SK-N-MC (cell line): ENCODE data around the gene LRFN2.

Experiments
- EZH2 ChIP-seq: fragments of 200-600 bp; sonication (generic); IDR thresholded peaks from one replicate; pipeline ENCODE4 v1.6.1; 2017; ENCODE audit warnings: antibody characterized with exemption
- POLR2AphosphoS5 ChIP-seq: IDR thresholded peaks from 2 replicates; pipeline ENCODE4 v1.6.1; 2012; ENCODE audit warnings: mild to moderate bottlenecking, low read depth, low read length, borderline replicate concordance

DNA sequence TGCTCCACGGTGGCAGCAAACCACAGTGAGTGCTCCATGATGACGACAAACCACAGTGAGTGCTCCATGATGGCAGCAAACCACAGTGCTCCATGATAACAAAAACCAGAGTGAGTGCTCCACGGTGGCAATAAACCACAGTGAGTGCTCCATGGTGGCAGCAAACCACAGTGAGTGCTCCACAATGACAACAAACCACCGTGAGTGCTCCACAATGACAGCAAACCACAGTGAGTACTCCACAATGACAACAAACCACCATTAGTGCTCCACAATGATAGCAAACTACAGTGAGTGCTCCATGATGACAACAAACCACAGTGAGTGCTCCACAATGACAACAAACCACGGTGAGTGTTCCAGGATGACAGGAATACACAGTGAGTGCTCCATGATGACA, 36.0 kb upstream of the LRFN2 start:
- no peak for TF ChIP-seq POLR2AphosphoS5
- TF ChIP-seq EZH2, result no peak
